T-helper 1 cell treated with Interleukin-12 subunit alpha and Interleukin-12 subunit beta and Interleukin-4 antibody, amounts not matched to agents 30 μg/mL and 1 μg/mL, for 36 hours (primary cell): Measurements from ENCODE around the gene PPP4C.

Experiments used
- H3K27ac Mint-ChIP-seq: one replicate; pipeline ENCODE4 v1.8.0; 2021; ENCODE audit warnings: mild to moderate bottlenecking, mixed read lengths
- H3K27me3 Mint-ChIP-seq: one replicate; pipeline ENCODE4 v1.8.0; 2021; ENCODE audit warnings: low read depth, mixed read lengths
- H3K36me3 Mint-ChIP-seq: one replicate; pipeline ENCODE4 v1.8.0; 2021; ENCODE audit warnings: low read depth, mixed read lengths
- H3K4me1 Mint-ChIP-seq: one replicate; pipeline ENCODE4 v1.8.0; 2021; ENCODE audit warnings: low read depth, mixed read lengths
- H3K4me3 Mint-ChIP-seq: one replicate; pipeline ENCODE4 v1.8.0; 2021; ENCODE audit warnings: mild to moderate bottlenecking, moderate library complexity, mixed read lengths
- H3K9me3 Mint-ChIP-seq: one replicate; pipeline ENCODE4 v1.8.0; 2021; ENCODE audit warnings: mixed read lengths

Gene PPP4C

DNA sequence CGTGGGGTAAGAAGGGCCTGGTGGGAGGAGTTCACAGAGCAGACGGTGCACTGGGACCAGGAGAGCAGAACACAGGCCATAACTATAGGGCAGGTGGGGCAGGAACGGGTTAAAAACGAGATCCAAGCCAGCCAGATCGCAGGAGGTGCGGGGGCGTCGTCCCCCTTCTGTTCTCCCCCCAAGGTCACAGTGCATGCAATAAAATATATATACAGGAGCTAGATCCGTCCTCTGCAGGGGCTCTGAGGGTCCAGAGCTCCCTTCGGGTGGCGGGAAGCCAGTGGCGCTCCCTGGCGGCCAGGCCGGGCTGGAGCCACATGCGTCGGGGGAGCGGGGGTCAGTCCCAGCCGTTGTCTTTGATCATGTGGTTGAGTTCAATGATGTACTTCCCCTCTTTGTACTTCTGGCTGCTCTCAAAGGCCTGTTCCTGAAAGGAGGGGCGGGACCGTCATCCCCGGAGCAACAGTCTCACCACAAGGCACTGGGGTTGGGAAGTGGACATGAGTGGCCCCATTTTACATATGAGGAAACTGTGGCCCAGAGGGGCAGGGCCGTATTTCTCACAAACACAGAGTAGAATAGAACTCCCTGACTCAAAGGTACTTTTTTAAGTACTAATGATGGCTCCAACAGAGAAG is 16.7 kb downstream of the PPP4C start:
- Mint-ChIP-seq H3K36me3 (peaks cover 28% of the 10 kb centered on the region), H3K27me3 (no peaks in the 10 kb centered on the region), H3K4me3 (peak overlapping the region; percentile 87), H3K27ac (peak overlapping the region; percentile 94), H3K9me3 (peaks cover 9% of the 10 kb centered on the region), H3K4me1 (peaks cover 40% of the 10 kb centered on the region)

GRCh38 chr16:30094541-30095165 is 18.9 kb downstream of the PPP4C start:
- Mint-ChIP-seq H3K27me3 (no peaks in the 10 kb centered on the region), H3K36me3 (peaks cover 33% of the 10 kb centered on the region), H3K27ac (peak overlapping the region; percentile 84), H3K4me3 (peak overlapping the region; percentile 88), H3K4me1 (peaks cover 34% of the 10 kb centered on the region), H3K9me3 (peaks cover 22% of the 10 kb centered on the region)

GRCh38 chr16:30095166-30096078 is 19.6 kb downstream of the PPP4C start:
- H3K9me3 Mint-ChIP-seq = peaks cover 22% of the 10 kb centered on the region
- peak overlapping the region; percentile 88 for H3K4me3 Mint-ChIP-seq
- H3K36me3 Mint-ChIP-seq = peaks cover 33% of the 10 kb centered on the region
- no peaks in the 10 kb centered on the region for H3K27me3 Mint-ChIP-seq
- peaks cover 27% of the 10 kb centered on the region for H3K4me1 Mint-ChIP-seq
- H3K27ac Mint-ChIP-seq = peak overlapping the region; percentile 84

- Mint-ChIP-seq H3K4me3 (peak within 1 kb of the TSS; percentile 88), H3K27me3 (no peaks in the 10 kb centered on the region), H3K36me3 (peaks cover 33% of the 10 kb centered on the region), H3K27ac (peak within 1 kb of the TSS; percentile 85), H3K4me1 (peaks cover 25% of the 10 kb centered on the region), H3K9me3 (peaks cover 25% of the 10 kb centered on the region)
These were observed 20.5 kb downstream of the PPP4C start, which contains the start of gene YPEL3 for GRCh38 chr16:30096105-30096861. Gene YPEL3 (minus strand): TSS chr16:30096213. CDS start chr16:30095482, 731 bp downstream.

GRCh38 chr16:30096862-30097563 is 21.2 kb downstream of the PPP4C start:
- Mint-ChIP-seq H3K4me3 (peak overlapping the region; percentile 54), H3K36me3 (peaks cover 33% of the 10 kb centered on the region), H3K27ac (peak overlapping the region; percentile 85), H3K27me3 (no peaks in the 10 kb centered on the region), H3K4me1 (peaks cover 22% of the 10 kb centered on the region), H3K9me3 (peaks cover 25% of the 10 kb centered on the region)

- Mint-ChIP-seq H3K36me3 (peaks cover 28% of the 10 kb centered on the region), H3K27me3 (no peaks in the 10 kb centered on the region), H3K27ac (peak overlapping the region; percentile 6), H3K9me3 (peaks cover 4% of the 10 kb centered on the region), H3K4me3 (no peak overlapping the region), H3K4me1 (no peaks in the 10 kb centered on the region)
These were observed 28.3 kb downstream of the PPP4C start for GRCh38 chr16:30104090-30104489.

DNA sequence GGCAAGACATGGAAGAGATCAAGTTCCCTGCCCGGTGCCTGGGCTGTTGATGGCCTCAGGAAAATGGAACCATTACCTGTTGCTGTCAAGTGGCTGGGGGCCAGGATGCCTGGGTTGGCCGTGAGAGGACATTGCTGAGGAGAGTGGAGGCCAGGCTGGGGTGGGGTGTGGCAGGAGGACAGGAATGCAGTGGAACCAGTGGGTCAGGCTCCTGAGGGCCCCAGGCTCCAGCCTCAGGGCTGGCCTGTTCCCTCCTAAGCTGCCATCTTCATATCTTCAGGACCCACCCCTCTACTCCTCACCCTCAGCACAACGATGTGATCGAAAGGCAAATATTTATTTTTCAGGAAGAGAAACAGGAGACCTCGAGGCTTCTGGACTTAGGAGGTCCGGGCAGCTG is 28.7 kb downstream of the PPP4C start:
- peaks cover 28% of the 10 kb centered on the region for H3K36me3 Mint-ChIP-seq
- H3K27ac Mint-ChIP-seq = peak overlapping the region; percentile 6

DNA sequence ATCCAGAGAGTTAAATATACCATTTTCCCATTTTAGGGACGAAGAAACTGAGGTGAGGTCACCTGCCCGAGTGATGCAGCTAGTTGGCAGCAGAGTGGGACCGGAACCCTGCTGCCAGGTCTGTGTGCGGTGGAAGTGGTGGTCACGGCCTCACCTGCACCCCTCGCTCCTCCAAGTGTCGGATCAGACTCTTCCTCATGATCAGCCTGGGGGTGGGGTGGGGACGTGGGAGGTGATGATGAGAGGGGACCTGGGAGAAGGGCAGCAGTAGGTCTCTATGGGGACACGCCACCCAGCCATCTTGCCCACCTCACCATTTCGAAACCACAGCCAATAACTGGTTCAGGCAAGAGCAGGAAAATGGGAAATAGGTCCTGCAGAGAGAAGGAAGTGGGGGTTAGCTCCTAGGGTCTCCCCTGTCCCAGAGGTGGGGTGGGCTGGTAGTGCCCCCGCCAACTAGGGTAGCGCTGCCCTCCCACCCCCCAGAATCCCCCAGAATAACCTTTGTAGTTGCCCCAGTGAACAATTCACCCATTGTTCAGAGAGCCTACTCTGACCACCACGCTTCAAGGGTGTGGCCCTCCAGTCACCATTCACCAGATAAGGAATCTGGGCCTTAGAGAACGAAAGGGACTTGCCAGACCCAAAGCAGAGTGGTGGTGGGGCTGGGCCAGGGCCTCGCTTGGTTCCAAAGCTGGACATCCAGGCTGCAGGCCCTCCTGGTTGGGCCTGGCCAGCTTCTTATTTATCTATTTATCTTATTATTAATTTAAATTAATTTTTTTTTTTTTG is 32.5 kb downstream of the PPP4C start:
- Mint-ChIP-seq H3K9me3 (no peaks in the 10 kb centered on the region), H3K36me3 (peaks cover 28% of the 10 kb centered on the region), H3K27ac (no peak overlapping the region), H3K4me3 (no peak overlapping the region), H3K4me1 (peaks cover 6% of the 10 kb centered on the region), H3K27me3 (no peaks in the 10 kb centered on the region)

More for the DNA sequence above, 28.7 kb downstream of the PPP4C start:
- no peaks in the 10 kb centered on the region for H3K4me1 Mint-ChIP-seq
- no peak overlapping the region for H3K4me3 Mint-ChIP-seq
- no peaks in the 10 kb centered on the region for H3K27me3 Mint-ChIP-seq
- H3K9me3 Mint-ChIP-seq = peaks cover 4% of the 10 kb centered on the region

DNA sequence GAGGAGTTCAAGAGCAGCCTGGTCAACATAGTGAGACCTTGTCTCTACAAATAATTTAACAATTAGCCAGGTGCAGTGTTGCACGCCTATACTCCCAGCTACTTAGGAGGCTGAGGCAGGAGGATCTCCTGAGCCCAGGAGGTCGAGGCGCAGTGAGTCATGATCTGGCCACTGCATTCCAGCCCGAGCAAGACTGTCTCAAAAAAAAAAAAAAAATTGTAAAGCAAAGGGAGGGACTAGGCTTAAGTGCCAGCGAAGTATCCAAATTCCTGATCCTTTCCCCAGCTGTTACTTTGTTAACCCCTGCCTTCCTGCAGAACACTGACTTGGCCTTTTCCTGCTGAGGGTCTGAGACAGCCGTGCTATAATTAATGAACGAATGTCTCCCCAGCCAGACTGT is 34.9 kb downstream of the PPP4C start:
- H3K27ac Mint-ChIP-seq = no peak overlapping the region
- no peak overlapping the region for H3K4me3 Mint-ChIP-seq
- no peaks in the 10 kb centered on the region for H3K9me3 Mint-ChIP-seq
- H3K27me3 Mint-ChIP-seq = no peaks in the 10 kb centered on the region
- peaks cover 11% of the 10 kb centered on the region for H3K4me1 Mint-ChIP-seq
- H3K36me3 Mint-ChIP-seq = peaks cover 15% of the 10 kb centered on the region

DNA sequence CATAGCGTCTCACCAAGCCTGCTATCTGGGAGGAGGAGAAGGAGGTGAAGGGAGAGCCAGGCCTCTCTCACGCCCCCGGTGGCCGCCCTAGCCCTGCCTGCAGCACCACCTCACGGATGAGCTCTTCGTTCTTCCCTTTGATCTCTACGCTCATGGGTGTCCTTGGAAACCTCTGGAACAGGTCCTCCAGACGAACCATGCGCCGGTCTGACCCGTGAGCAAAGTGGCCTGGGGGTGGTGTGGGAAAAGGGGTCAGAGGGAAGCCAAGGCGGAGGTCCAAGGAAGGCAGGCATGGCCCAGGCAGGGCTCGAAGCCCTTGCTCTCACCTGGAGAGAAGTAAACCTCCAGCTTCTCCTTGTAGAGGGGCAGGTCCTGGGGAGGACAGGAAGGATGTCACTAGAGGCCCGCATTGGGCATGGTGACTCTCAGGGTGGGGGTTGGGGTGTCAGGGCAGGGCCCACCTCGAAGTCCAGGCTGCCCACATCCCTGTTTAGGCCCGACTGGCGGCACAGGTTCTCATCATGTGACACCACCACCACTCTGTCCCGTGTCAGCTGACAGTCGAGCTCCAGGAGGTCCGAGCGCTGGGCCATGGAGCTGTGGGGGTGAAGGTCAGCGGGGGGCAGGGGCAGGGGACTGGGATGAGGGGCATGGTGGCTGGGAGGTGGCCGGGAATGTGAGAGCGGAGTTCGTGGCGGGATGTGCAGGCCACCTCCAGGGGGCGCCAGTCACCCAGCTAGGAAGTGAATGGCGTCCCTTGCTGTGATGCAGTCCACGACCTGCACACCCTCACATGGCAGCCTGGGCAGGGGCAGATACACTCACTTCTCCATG is 36.6 kb downstream of the PPP4C start:
- Mint-ChIP-seq H3K9me3 (no peaks in the 10 kb centered on the region), H3K4me3 (no peak overlapping the region), H3K36me3 (peaks cover 11% of the 10 kb centered on the region), H3K4me1 (peaks cover 11% of the 10 kb centered on the region), H3K27ac (no peak overlapping the region), H3K27me3 (no peaks in the 10 kb centered on the region)

DNA sequence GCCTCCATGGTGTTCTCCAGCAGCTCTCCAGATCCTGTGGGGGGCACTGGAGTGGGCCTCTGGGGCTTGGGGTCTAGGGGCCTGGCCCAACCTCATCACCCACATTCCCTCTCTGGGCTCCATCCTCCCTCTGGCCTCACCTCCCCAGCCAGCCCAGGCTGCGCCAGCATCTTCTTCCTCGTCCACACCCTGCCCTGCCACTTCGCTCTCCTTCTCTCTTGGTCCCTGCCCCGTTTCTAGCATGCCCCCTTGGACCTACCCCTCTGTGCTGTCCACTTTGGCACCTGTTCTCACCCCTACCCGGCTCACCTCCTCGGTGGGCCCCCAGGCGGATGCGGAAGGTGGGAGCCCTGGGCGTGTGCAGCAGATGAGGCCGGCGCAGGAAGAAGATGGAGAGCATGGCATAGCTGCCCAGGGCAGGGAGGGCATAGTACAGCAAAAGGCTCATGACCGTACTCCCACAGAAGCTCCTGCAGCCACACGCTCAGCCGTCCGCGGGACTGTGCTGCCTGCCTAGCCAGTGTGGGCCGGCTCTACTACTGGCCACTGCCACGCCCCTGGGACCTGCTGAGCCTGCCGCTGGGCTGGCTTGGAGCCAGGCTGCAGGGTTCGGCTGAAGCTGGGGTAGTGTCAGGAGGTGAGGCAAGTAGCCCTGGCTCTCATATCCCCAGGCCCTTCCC is 37.4 kb downstream of the PPP4C start, which contains the start of gene GDPD3:
GDPD3 (minus strand) TSS at position 507 of the 680 bp plus-strand sequence; CDS start at position 448, 59 bp downstream.
- peak within 1 kb of the TSS; percentile 70 for H3K27ac Mint-ChIP-seq
- H3K27me3 Mint-ChIP-seq = no peaks in the 10 kb centered on the region
- no peak within 1 kb of the TSS for H3K4me3 Mint-ChIP-seq
- H3K4me1 Mint-ChIP-seq = peaks cover 11% of the 10 kb centered on the region
- no peaks in the 10 kb centered on the region for H3K9me3 Mint-ChIP-seq
- H3K36me3 Mint-ChIP-seq = peaks cover 10% of the 10 kb centered on the region
